ENCODE results near the gene ARHGEF2. TPM values are rescaled to one million over a fixed set of nuclear protein-coding genes. Genes with fewer than 3 reads are reported as not detected.
A peak's percentile ranks its signal among the peaks of the same experiment; 100 is the strongest.

ARHGEF2 gene
- total and polyA plus RNA-seq, 2 of the 13 experiments (the other 11 are each of a cell fraction or from before 2014, with no cell fraction given): 16.1 to 32.1 TPM

DNA sequence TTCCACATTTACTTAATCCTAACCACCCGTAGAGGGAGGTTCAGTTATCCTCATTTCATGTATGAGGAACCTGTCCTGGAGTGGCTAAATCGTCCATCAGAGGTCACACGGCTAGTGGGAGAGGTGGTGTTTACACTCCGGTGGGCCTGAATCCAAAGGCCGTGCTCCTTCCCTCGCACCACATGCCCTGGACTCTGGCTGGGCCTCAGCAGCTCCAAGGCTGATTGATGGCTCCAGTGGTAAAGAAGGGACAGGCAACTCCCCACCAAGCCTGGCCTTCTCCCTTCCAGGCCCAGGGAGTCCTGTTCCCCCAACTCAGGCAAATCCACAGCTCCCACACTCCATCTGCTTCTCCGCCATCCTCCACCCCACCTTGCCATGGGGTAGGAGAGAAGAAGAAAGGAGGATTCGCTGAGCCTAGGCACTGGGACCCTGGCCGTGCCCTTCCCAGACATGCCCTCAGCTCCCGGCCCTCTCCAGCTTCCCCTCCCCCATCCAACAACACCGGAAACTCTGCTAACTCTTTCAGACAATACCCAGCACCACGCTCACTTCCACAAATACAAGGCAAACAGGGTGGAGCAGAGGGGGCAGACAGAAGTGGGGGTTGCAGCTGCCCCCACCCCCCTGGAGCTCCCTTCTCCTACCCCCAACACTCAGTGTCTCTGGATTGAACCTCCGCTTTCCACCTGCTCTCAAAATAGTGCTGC lies 10.9 kb downstream of the ARHGEF2 start:
- in situ Hi-C loops (cut with HindIII; ENCODE audit: extremely low pct_ligation_motif_present, low pct_unique_long_range_greater_than_20kb) (no loop called here), intact Hi-C loops (cut with micrococcal nuclease; ENCODE audit: unreplicated experiment) (loop anchor here (1.0 kb wide), 1 partner anchor 14 kb away; no protein-coding TSS in a partner anchor)
- H3K27me3 ChIP-seq (ENCODE audit: control insufficient read depth in 1 of 2, insufficient read depth in 2 of 2, low read length in 2 of 2): no peaks in the 10 kb centered on the region
- peak overlapping the region; percentile 29 for H3K9ac ChIP-seq (ENCODE audit: insufficient read depth, low read depth, low read length)
- WGBS (ENCODE audit: low lambda C conversion rate): 31% methylated on average over 10 of the region's 13 CpGs
- peaks cover 26 to 53% of the 10 kb centered on the region in 2 experiments for H3K36me3 ChIP-seq (replicated peaks in 1 of 2; ENCODE audit: control insufficient read depth in 1 of 2, insufficient read depth in 2 of 2, low read length in 2 of 2)
- H3K79me2 ChIP-seq (ENCODE audit: insufficient read depth, low read length): peaks cover 27% of the 10 kb centered on the region
- DNase-seq (ENCODE audit: low spot score): peak; percentile 69
- no peaks in the 10 kb centered on the region; the same call in 1 of the 2 replicates for H4K20me1 ChIP-seq (ENCODE audit: insufficient read depth, low read length)
- no peaks in the 10 kb centered on the region for H3K9me3 ChIP-seq (ENCODE audit: low read length)
- H2AFZ ChIP-seq (ENCODE audit: low read length): no peak overlapping the region
- POLR2A ChIA-PET: interaction anchor here (0.8 to 5.0 kb wide), 8 partner anchors 10 to 34 kb away, joined by 3 to 64 read pairs (median 5); partner anchors contain the start of genes ARHGEF2 and KHDC4
- ATAC-seq: peak; percentile 94
- H3K4me3 ChIP-seq (replicated peaks in 1 of 3; ENCODE audit: insufficient read depth in 1 of 3, low read depth in 2 of 3, low read length in 3 of 3): peak overlapping the region in 1 of 3 experiments; percentile 14; a peak in 1 of 6 replicates
- H3K4me2 ChIP-seq (ENCODE audit: low read depth, low read length): peak overlapping the region; percentile 52
- peaks cover 67% of the 10 kb centered on the region for H3K4me1 ChIP-seq (ENCODE audit: insufficient read depth, low read length)
- no TSS peak for BruUV-seq (replicated peaks)
- FAIRE-seq: peak; percentile 90
- H3K27ac ChIP-seq (ENCODE audit: extremely low read length, insufficient read depth, low read length): peak overlapping the region; percentile 86
- CTCF ChIA-PET (ENCODE audit: low intra/inter-chr PET ratio, low total read pairs): no interaction called here
- no peak for TF ChIP-seq CEBPB (IDR thresholded peaks at IDR 0.05; ENCODE audit: borderline replicate concordance, low read depth, low read length)
- TF ChIP-seq ZNF678 (CRISPR knock-in tag; IDR thresholded peaks at IDR 0.05): no peak
- no peak for TF ChIP-seq MIER2 (CRISPR knock-in tag; IDR thresholded peaks at IDR 0.05)
- TF ChIP-seq, protein P1, sequence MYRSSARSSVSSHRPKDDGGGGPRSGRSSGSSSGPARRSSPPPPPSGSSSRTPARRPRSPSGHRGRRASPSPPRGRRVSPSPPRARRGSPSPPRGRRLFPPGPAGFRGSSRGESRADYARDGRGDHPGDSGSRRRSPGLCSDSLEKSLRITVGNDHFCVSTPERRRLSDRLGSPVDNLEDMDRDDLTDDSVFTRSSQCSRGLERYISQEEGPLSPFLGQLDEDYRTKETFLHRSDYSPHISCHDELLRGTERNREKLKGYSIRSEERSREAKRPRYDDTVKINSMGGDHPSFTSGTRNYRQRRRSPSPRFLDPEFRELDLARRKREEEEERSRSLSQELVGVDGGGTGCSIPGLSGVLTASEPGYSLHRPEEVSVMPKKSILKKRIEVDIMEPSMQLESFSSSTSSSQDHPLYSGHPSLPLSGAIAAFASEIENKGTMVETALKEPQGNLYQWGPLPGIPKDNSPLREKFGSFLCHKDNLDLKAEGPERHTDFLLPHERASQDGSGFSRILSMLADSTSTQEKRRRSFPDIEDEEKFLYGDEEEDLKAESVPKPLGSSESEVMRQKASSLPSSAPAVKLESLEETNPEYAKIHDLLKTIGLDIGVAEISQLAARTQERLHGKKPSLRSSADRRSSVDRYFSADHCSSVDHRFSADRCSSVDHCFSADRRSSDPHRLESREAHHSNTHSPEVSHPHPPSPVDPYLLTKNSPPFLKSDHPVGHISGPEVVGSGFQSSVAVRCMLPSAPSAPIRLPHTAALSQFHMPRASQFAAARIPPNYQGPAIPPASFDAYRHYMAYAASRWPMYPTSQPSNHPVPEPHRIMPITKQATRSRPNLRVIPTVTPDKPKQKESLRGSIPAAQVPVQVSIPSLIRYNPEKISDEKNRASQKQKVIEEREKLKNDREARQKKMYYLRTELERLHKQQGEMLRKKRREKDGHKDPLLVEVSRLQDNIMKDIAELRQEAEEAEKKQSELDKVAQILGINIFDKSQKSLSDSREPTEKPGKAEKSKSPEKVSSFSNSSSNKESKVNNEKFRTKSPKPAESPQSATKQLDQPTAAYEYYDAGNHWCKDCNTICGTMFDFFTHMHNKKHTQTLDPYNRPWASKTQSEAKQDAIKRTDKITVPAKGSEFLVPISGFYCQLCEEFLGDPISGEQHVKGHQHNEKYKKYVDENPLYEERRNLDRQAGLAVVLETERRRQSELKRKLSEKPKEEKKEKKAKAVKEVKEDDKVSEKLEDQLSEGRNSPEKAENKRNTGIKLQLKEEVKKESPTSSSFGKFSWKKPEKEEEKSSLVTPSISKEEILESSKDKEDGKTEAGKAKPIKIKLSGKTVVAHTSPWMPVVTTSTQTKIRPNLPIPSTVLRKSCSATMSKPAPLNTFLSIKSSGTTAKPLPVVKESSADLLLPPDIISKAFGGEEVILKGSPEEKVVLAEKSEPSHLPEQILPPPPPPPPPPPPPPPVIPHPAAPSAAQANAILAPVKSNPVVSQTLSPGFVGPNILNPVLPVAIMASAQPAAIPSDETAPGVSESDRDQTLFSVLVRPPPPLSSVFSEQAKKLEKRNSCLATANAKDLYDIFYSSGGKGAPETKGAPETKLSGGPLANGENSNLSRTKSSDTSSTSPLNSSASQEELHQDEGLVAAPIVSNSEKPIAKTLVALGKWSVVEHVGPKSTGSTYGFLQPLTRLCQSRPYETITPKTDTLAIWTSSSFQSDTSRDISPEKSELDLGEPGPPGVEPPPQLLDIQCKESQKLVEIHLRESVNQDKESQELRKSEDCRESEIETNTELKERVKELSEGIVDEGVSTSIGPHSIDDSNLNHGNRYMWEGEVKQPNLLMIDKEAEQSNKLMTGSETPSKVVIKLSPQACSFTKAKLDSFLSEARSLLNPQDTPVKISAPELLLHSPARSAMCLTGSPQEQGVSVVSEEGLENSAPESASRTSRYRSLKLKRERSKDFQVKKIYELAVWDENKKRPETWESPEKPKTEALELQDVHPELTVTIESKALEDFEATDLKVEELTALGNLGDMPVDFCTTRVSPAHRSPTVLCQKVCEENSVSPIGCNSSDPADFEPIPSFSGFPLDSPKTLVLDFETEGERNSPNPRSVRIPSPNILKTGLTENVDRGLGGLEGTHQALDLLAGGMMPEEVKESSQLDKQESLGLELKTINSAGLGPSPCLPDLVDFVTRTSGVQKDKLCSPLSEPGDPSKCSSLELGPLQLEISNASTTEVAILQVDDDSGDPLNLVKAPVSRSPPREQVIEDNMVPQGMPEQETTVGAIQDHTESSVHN (CRISPR knock-in tag; IDR thresholded peaks at IDR 0.05): no peak
- TF ChIP-seq, protein P2, sequence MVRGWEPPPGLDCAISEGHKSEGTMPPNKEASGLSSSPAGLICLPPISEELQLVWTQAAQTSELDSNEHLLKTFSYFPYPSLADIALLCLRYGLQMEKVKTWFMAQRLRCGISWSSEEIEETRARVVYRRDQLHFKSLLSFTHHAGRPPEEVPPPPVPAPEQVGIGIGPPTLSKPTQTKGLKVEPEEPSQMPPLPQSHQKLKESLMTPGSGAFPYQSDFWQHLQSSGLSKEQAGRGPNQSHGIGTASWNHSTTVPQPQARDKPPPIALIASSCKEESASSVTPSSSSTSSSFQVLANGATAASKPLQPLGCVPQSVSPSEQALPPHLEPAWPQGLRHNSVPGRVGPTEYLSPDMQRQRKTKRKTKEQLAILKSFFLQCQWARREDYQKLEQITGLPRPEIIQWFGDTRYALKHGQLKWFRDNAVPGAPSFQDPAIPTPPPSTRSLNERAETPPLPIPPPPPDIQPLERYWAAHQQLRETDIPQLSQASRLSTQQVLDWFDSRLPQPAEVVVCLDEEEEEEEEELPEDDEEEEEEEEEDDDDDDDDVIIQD (CRISPR knock-in tag; IDR thresholded peaks at IDR 0.05; ENCODE audit: low read depth): no peak
- no peak for TF ChIP-seq PAWR (CRISPR knock-in tag; IDR thresholded peaks at IDR 0.05; ENCODE audit: borderline replicate concordance)
- TF ChIP-seq ZNF20 (CRISPR knock-in tag; IDR thresholded peaks at IDR 0.05): no peak
- 0 out of 2 replicates have a peak, but pooled peaks have one; percentile 35 for TF ChIP-seq ZNF329 (CRISPR knock-in tag; IDR thresholded peaks at IDR 0.05; ENCODE audit: low read depth)
- TF ChIP-seq ZNF432 (CRISPR knock-in tag; IDR thresholded peaks at IDR 0.05; ENCODE audit: borderline replicate concordance): no peak
- TF ChIP-seq GATA4 (IDR thresholded peaks at IDR 0.05; ENCODE audit: borderline replicate concordance, low read depth): no peak
- no peak for TF ChIP-seq FOSL1 (CRISPR knock-in tag; IDR thresholded peaks at IDR 0.05; ENCODE audit: borderline replicate concordance)
- TF ChIP-seq ZNF614 (CRISPR knock-in tag; IDR thresholded peaks at IDR 0.05; ENCODE audit: borderline replicate concordance): peak; percentile 56; the same call in 1 of the 2 replicates
- TF ChIP-seq ETV5 (CRISPR knock-in tag; IDR thresholded peaks at IDR 0.05; ENCODE audit: borderline replicate concordance): peak; percentile 46; the same call in 1 of the 2 replicates
- TF ChIP-seq AGO2 (optimal IDR thresholded peaks at IDR 0.05; ENCODE audit: low read depth, low read length): peak; percentile 19

Measured in HepG2 (cell line).